Lower lobe of right lung (tissue), 2 donors: ENCODE data around the gene MYLK. TPM values are rescaled to one million over a fixed set of nuclear protein-coding genes. Genes with fewer than 3 reads are reported as not detected.
A peak's percentile ranks its signal among the peaks of the same experiment; 100 is the strongest.

Experiments
- ATAC-seq, 2 donors: fragments of 200-7000 bp; cut with Tn5 transposase; one replicate each; pipeline ENCODE4 v1.9.1; 2020 to 2022; ENCODE audit warnings: mild to moderate bottlenecking in 2 of 2, moderate library complexity in 2 of 2
- DNase-seq: peaks from one replicate; pipeline ENCODE4 v3.0.0-alpha.2; 2020
- H3K27ac ChIP-seq: fragments of 200-600 bp; one replicate; pipeline ENCODE4 v1.8.0; 2022
- H3K27me3 ChIP-seq: fragments of 200-600 bp; one replicate; pipeline ENCODE4 v1.8.0; 2022; ENCODE audit warnings: low read depth
- H3K36me3 ChIP-seq: fragments of 200-600 bp; one replicate; pipeline ENCODE4 v1.8.0; 2022; ENCODE audit warnings: mild to moderate bottlenecking
- H3K4me1 ChIP-seq: fragments of 200-600 bp; one replicate; pipeline ENCODE4 v1.8.0; 2022
- H3K4me3 ChIP-seq: fragments of 200-600 bp; one replicate; pipeline ENCODE4 v1.8.0; 2022; ENCODE audit warnings: mild to moderate bottlenecking
- H3K9me3 ChIP-seq: fragments of 200-600 bp; one replicate; pipeline ENCODE4 v1.8.0; 2022
- CTCF ChIP-seq: fragments of 200-600 bp; IDR thresholded peaks from one replicate; pipeline ENCODE4 v1.8.0; 2022; ENCODE audit warnings: antibody characterized with exemption, mild to moderate bottlenecking
- intact Hi-C: fragments of 100-400 bp; cut with DNase I; formaldehyde crosslinking; loops from one replicate; pipeline ENCODE4 v1.11.0; 2022
- total RNA-seq: library from RNA; stranded (reverse); fragmentation: NEBNext Ultra II Directional; extraction: Animal tissue kit (Norgen Biotek cat#: 25700); gene quantifications from one replicate; pipeline ENCODE4 v1.2.1, GENCODE V29; 2021
- donor health status: DM: no; HTN: yes; CAD: no; lungs with severe emphysema.

MYLK gene
- total RNA-seq, 1 donor from 2014 or later, result 156 TPM

DNA sequence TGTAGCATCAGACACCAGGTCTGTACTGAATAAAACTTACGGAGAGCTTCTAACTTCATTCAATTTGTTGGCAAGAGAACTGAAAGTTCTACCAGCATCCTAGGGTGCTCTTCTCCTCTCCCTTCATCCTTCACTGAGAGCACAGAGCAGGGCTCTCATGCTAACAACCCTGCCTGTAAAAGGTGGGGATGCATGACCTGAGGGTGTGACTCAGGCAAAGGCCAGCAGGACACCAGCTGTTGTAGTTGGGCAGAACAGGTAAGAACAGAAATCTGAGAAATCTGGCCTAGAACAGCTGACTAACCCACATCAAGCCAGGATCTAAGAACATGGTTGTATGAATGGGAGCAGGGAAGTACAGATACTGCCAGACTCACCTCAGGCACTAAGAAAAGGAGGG is 64.2 kb downstream of the MYLK start:
- intact Hi-C loops, result no loop called here
- H3K4me3 ChIP-seq, result no peak overlapping the region
- H3K36me3 ChIP-seq, result no peaks in the 10 kb centered on the region
- ATAC-seq (no peak), DNase-seq (no peak)
- TF ChIP-seq CTCF, result no peak
- no peak overlapping the region for H3K27ac ChIP-seq
- H3K9me3 ChIP-seq, result no peaks in the 10 kb centered on the region
- no peaks in the 10 kb centered on the region for H3K27me3 ChIP-seq
- H3K4me1 ChIP-seq, result peaks cover 14% of the 10 kb centered on the region

GRCh38 chr3:123818921-123819429 is 65.2 kb downstream of the MYLK start:
- no peaks in the 10 kb centered on the region for H3K9me3 ChIP-seq
- intact Hi-C loops, result no loop called here
- no peak overlapping the region for H3K4me3 ChIP-seq
- ATAC-seq, result no peak
- DNase-seq, result no peak
- no peak overlapping the region for H3K27ac ChIP-seq
- TF ChIP-seq CTCF, result no peak
- H3K27me3 ChIP-seq, result no peaks in the 10 kb centered on the region
- H3K4me1 ChIP-seq, result peaks cover 14% of the 10 kb centered on the region
- no peaks in the 10 kb centered on the region for H3K36me3 ChIP-seq

GRCh38 chr3:123818324-123818920 is 65.7 kb downstream of the MYLK start:
- Histone ChIP-seq H3K9me3 (no peaks in the 10 kb centered on the region), H3K36me3 (no peaks in the 10 kb centered on the region), H3K4me1 (peaks cover 14% of the 10 kb centered on the region), H3K27me3 (no peaks in the 10 kb centered on the region), H3K4me3 (no peak overlapping the region), H3K27ac (no peak overlapping the region)
- no peak for TF ChIP-seq CTCF
- intact Hi-C loops, result no loop called here
- no peak for DNase-seq
- ATAC-seq, result no peak

GRCh38 chr3:123817413-123817812 is 66.7 kb downstream of the MYLK start:
- ATAC-seq, result no peak
- Histone ChIP-seq H3K9me3 (no peaks in the 10 kb centered on the region), H3K27ac (peak overlapping the region; percentile 56), H3K36me3 (no peaks in the 10 kb centered on the region), H3K4me1 (peaks cover 14% of the 10 kb centered on the region), H3K4me3 (no peak overlapping the region), H3K27me3 (no peaks in the 10 kb centered on the region)
- intact Hi-C loops, result no loop called here
- no peak for TF ChIP-seq CTCF
- DNase-seq, result no peak

- no peak overlapping the region for H3K4me3 ChIP-seq
- intact Hi-C loops, result no loop called here
- DNase-seq (no peak), ATAC-seq (peak; percentile 47 to 55)
- H3K36me3 ChIP-seq, result no peaks in the 10 kb centered on the region
- H3K9me3 ChIP-seq, result no peaks in the 10 kb centered on the region
- peak overlapping the region; percentile 56 for H3K27ac ChIP-seq
- peaks cover 14% of the 10 kb centered on the region for H3K4me1 ChIP-seq
- no peak for TF ChIP-seq CTCF
- H3K27me3 ChIP-seq, result no peaks in the 10 kb centered on the region
Measured at GRCh38 chr3:123816673-123817207, 67.4 kb downstream of the MYLK start.
